HG02571 (cell line): Measurements from ENCODE around the gene PRRC1.
"Not testable (repeated sequence)": the region's sequence is repeated elsewhere in the genome, so short reads cannot be mapped to it uniquely, and the experiment has no call there.

ENCODE experiments used
- ATAC-seq: cut with Tn5 transposase; IDR thresholded peaks from one replicate; pipeline ENCODE4 v1.9.1; 2021; ENCODE audit warnings: mild to moderate bottlenecking, moderate library complexity; ENCODE audit not compliant: unreplicated experiment

PRRC1 gene

GRCh38 chr5:127540553-127540952 lies 23.1 kb downstream of the PRRC1 start:
- ATAC-seq: not testable (repeated sequence)

- ATAC-seq: not testable (repeated sequence)
These were observed 27.8 kb downstream of the PRRC1 start for GRCh38 chr5:127545249-127545648.

GRCh38 chr5:127549551-127549950 lies 32.1 kb downstream of the PRRC1 start:
- no peak for ATAC-seq

- ATAC-seq: no peak
These were observed 33.4 kb downstream of the PRRC1 start for GRCh38 chr5:127550652-127551409.

GRCh38 chr5:127551410-127552041 lies 34.1 kb downstream of the PRRC1 start:
- ATAC-seq: no peak

GRCh38 chr5:127555826-127556225 lies 38.4 kb downstream of the PRRC1 start:
- no peak for ATAC-seq

GRCh38 chr5:127556609-127557334 lies 39.3 kb downstream of the PRRC1 start:
- ATAC-seq: no peak

GRCh38 chr5:127558273-127558672 lies 40.8 kb downstream of the PRRC1 start:
- no peak for ATAC-seq

GRCh38 chr5:127561254-127561653 lies 43.8 kb downstream of the PRRC1 start:
- no peak for ATAC-seq

GRCh38 chr5:127562252-127562651 lies 44.8 kb downstream of the PRRC1 start:
- ATAC-seq: no peak

- no peak for ATAC-seq
These were observed 45.7 kb downstream of the PRRC1 start for GRCh38 chr5:127563136-127563535.

- ATAC-seq: peak; percentile 40
These were observed 46.7 kb downstream of the PRRC1 start for GRCh38 chr5:127564002-127564769.

- no peak for ATAC-seq
These were observed 48.3 kb downstream of the PRRC1 start for GRCh38 chr5:127565586-127566270.

- ATAC-seq: peak; percentile 67
These were observed 49.8 kb downstream of the PRRC1 start for GRCh38 chr5:127567026-127567768.

GRCh38 chr5:127568166-127568565 lies 50.7 kb downstream of the PRRC1 start:
- peak; percentile 32 for ATAC-seq

GRCh38 chr5:127569471-127569870 lies 52.0 kb downstream of the PRRC1 start:
- not testable (repeated sequence) for ATAC-seq

GRCh38 chr5:127571314-127572131 lies 54.1 kb downstream of the PRRC1 start:
- ATAC-seq: peak; percentile 55

- ATAC-seq: no peak
These were observed 55.5 kb downstream of the PRRC1 start for GRCh38 chr5:127572930-127573329.
